Loucy (cell line): ENCODE measurements around the gene KIFC3.

Source experiments
- H2AFZ ChIP-seq: fragments of 200-600 bp; sonication (generic); 2 replicates; pipeline ENCODE4 v1.6.0; 2016; ENCODE audit warnings: antibody characterized with exemption, mild to moderate bottlenecking, low read length, moderate library complexity
- H3F3A ChIP-seq: fragments of 200-600 bp; 2 replicates; pipeline ENCODE4 v1.6.0; 2016; ENCODE audit warnings: antibody characterized with exemption, low read depth, mild to moderate bottlenecking
- H3K27me3 ChIP-seq: fragments of 200-600 bp; sonication (generic); 2 replicates; pipeline ENCODE4 v1.6.1; 2014; ENCODE audit warnings: low read length, mild to moderate bottlenecking; ENCODE audit not compliant: insufficient read depth, poor library complexity, severe bottlenecking
- H3K36me3 ChIP-seq: fragments of 200-600 bp; sonication (generic); 2 replicates; pipeline ENCODE4 v1.6.1; 2016; ENCODE audit warnings: low read length; ENCODE audit not compliant: insufficient read depth
- H3K4me1 ChIP-seq: fragments of 200-600 bp; sonication (generic); 2 replicates; pipeline ENCODE4 v1.5.1; 2014; ENCODE audit warnings: low read length, mild to moderate bottlenecking; ENCODE audit not compliant: insufficient read depth, poor library complexity, severe bottlenecking
- H3K4me2 ChIP-seq: fragments of 200-600 bp; sonication (generic); 2 replicates; pipeline ENCODE4 v1.6.0; 2014; ENCODE audit warnings: antibody characterized with exemption, low read length, low read depth, mild to moderate bottlenecking; ENCODE audit not compliant: poor library complexity, severe bottlenecking
- H3K4me3 ChIP-seq: fragments of 200-600 bp; sonication (generic); 2 replicates; pipeline ENCODE4 v1.5.1; 2014; ENCODE audit warnings: low read length, mild to moderate bottlenecking, mixed read lengths; ENCODE audit not compliant: poor library complexity, severe bottlenecking
- H3K79me2 ChIP-seq: fragments of 200-600 bp; sonication (generic); 2 replicates; pipeline ENCODE4 v1.6.1; 2014; ENCODE audit warnings: low read length; ENCODE audit not compliant: insufficient read depth
- H3K9ac ChIP-seq: fragments of 200-600 bp; sonication (generic); 2 replicates; pipeline ENCODE4 v1.6.0; 2014; ENCODE audit warnings: mild to moderate bottlenecking, low read depth, low read length, moderate library complexity; ENCODE audit not compliant: poor library complexity, severe bottlenecking
- H3K9me2 ChIP-seq: fragments of 200-600 bp; sonication (generic); replicated peaks from 2 replicates; pipeline ENCODE4 v1.6.1; 2016; ENCODE audit warnings: low read depth, low read length, mixed read lengths
- H3K9me3 ChIP-seq: fragments of 200-600 bp; sonication (generic); 2 replicates; pipeline ENCODE4 v1.6.1; 2014; ENCODE audit warnings: mild to moderate bottlenecking, antibody characterized with exemption, low read length, low read depth; ENCODE audit not compliant: insufficient read depth
- H4K20me1 ChIP-seq: fragments of 200-600 bp; sonication (generic); 2 replicates; pipeline ENCODE4 v1.6.0; 2014; ENCODE audit warnings: antibody characterized with exemption, low read length, mild to moderate bottlenecking; ENCODE audit not compliant: insufficient read depth, poor library complexity, severe bottlenecking
- EZH2phosphoT487 ChIP-seq: fragments of 200-600 bp; IDR thresholded peaks from 2 replicates; pipeline ENCODE4 v1.6.1; 2018; ENCODE audit warnings: antibody characterized with exemption, mild to moderate bottlenecking, moderate library complexity, borderline replicate concordance
- TF ChIP-seq, protein P1 (sequence below): fragments of 200-600 bp; sonication (generic); conservative IDR thresholded peaks from 2 replicates; pipeline ENCODE4 v1.5.1; 2014; ENCODE audit warnings: mild to moderate bottlenecking, antibody characterized with exemption, low read length

Gene KIFC3

DNA sequence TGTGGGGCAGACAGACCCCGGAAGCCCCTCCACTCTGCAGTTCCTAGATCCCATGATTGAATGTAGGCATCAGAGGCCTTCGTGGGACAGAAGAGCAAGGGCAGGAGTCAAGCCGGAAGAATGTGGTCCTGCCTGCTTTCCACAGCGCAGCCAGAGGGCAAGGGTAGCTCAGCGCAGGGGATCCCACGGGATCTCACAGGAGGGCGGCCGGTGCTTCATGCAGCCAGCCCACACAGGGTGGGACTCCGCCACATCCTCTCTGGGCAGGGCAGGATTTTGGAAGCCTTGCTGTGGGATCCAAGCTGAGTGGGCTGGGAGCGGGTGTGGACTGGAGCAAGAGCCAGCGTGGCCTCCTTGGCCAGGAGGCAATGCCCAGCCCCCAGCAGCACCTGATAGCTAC is 53.7 kb downstream of the KIFC3 start:
- TF ChIP-seq, protein P1, sequence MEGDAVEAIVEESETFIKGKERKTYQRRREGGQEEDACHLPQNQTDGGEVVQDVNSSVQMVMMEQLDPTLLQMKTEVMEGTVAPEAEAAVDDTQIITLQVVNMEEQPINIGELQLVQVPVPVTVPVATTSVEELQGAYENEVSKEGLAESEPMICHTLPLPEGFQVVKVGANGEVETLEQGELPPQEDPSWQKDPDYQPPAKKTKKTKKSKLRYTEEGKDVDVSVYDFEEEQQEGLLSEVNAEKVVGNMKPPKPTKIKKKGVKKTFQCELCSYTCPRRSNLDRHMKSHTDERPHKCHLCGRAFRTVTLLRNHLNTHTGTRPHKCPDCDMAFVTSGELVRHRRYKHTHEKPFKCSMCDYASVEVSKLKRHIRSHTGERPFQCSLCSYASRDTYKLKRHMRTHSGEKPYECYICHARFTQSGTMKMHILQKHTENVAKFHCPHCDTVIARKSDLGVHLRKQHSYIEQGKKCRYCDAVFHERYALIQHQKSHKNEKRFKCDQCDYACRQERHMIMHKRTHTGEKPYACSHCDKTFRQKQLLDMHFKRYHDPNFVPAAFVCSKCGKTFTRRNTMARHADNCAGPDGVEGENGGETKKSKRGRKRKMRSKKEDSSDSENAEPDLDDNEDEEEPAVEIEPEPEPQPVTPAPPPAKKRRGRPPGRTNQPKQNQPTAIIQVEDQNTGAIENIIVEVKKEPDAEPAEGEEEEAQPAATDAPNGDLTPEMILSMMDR, result no peak
- no peak for TF ChIP-seq EZH2phosphoT487
- H3K4me1 ChIP-seq, result no peaks in the 10 kb centered on the region
- no peaks in the 10 kb centered on the region for H3F3A ChIP-seq
- peaks cover 17% of the 10 kb centered on the region; the same call in 1 of the 2 replicates for H3K36me3 ChIP-seq
- H3K79me2 ChIP-seq, result no peaks in the 10 kb centered on the region
- no peak overlapping the region for H3K9ac ChIP-seq
- no peak overlapping the region for H3K4me2 ChIP-seq
- H2AFZ ChIP-seq, result no peak overlapping the region
- no peaks in the 10 kb centered on the region for H4K20me1 ChIP-seq
- H3K4me3 ChIP-seq, result no peak overlapping the region
- no peaks in the 10 kb centered on the region for H3K27me3 ChIP-seq
- H3K9me2 ChIP-seq, result no peaks in the 10 kb centered on the region
- H3K9me3 ChIP-seq, result no peaks in the 10 kb centered on the region

DNA sequence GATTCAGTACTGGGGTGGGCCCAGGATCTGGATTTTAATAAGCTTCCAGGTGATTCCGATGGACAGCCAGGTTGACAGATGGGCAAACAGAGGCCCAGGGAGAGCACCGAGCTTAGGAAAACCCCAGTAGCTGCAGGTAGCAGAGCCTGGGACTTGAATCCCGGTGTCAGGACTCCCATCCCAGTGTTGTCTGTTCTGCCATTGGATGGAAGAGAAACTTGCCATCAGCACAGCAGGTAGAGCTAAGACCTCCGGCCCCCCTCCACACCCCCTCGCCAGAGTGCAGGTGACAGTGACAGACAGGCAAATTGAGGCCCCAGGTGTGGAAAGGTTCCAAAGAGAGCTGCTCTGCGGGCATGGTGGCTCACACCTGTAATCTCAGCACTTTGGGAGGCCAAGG is 54.3 kb downstream of the KIFC3 start:
- H3K79me2 ChIP-seq, result no peaks in the 10 kb centered on the region
- no peaks in the 10 kb centered on the region for H3K9me2 ChIP-seq
- H3K4me2 ChIP-seq, result no peak overlapping the region
- H3F3A ChIP-seq, result no peaks in the 10 kb centered on the region
- no peak overlapping the region for H3K4me3 ChIP-seq
- H4K20me1 ChIP-seq, result no peaks in the 10 kb centered on the region
- H3K27me3 ChIP-seq, result no peaks in the 10 kb centered on the region
- H3K9me3 ChIP-seq, result no peaks in the 10 kb centered on the region
- no peak for TF ChIP-seq EZH2phosphoT487
- TF ChIP-seq, protein P1, result no peak
- H3K9ac ChIP-seq, result no peak overlapping the region
- H3K36me3 ChIP-seq, result peaks cover 13% of the 10 kb centered on the region; the same call in 1 of the 2 replicates
- no peak overlapping the region for H2AFZ ChIP-seq
- no peaks in the 10 kb centered on the region for H3K4me1 ChIP-seq

DNA sequence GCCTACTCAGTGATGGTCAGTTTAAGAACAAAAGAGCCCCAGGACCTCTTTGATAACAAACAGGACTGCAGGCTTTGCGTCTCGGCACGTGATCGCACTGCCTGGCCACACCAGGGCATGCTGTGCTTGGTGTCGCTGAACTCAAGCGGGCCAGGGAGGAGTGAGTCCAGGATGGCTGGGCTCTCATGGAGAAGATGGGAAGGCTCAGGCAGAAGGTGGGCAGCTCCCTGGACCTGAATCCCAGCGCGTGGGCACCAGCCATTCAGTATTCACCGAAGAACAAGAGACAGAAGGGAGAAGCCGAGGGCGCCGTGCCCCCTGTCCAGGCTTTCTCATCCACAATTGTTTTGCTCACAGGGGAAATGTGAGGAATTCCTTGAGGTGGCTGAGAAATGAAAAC is 54.8 kb downstream of the KIFC3 start:
- Histone ChIP-seq H3K9ac (no peak overlapping the region), H3K4me1 (no peaks in the 10 kb centered on the region), H3K4me3 (no peak overlapping the region), H3F3A (no peaks in the 10 kb centered on the region), H4K20me1 (no peaks in the 10 kb centered on the region), H3K79me2 (no peaks in the 10 kb centered on the region), H3K9me3 (no peaks in the 10 kb centered on the region), H3K9me2 (no peaks in the 10 kb centered on the region), H3K36me3 (peaks cover 13% of the 10 kb centered on the region; the same call in 1 of the 2 replicates), H3K27me3 (no peaks in the 10 kb centered on the region), H2AFZ (no peak overlapping the region), H3K4me2 (no peak overlapping the region)
- TF ChIP-seq EZH2phosphoT487, result no peak
- TF ChIP-seq, protein P1, result no peak
